H1 (cell line): Measurements from ENCODE around the gene WDR81. TPM values are rescaled to one million over a fixed set of nuclear protein-coding genes. Genes with fewer than 3 reads are reported as not detected.

Experiments
- CEBPB ChIP-seq: IDR thresholded peaks from 2 replicates; pipeline ENCODE4 v1.6.1; 2012; ENCODE audit warnings: low read depth, low read length
- CHD7 ChIP-seq: fragments of 300-600 bp; sonication (generic); IDR thresholded peaks from 2 replicates; pipeline ENCODE4 v1.7.1; 2012; ENCODE audit warnings: low read length, moderate library complexity, mild to moderate bottlenecking, inconsistent platforms; ENCODE audit not compliant: insufficient replicate concordance
- HDAC6 ChIP-seq: IDR thresholded peaks from one replicate; pipeline ENCODE4 v1.7.1; 2012; ENCODE audit warnings: low read depth, mild to moderate bottlenecking, inconsistent platforms, low read length, moderate library complexity
- polyA plus RNA-seq, 7 experiments: library from polyadenylated mRNA; depleted of rRNA in 3 of 7; stranded (reverse) in 5 of 7; unstranded in 2 of 7; fragments of >200 nt in 5 of 7; fragments of 200-250 nt in 2 of 7; gene quantifications; 1 replicate in 5 of 7; 2 replicates in 1 of 7; 4 replicates in 1 of 7; pipeline versions ENCODE4 v1.2.1 to v1.2.3, GENCODE V29; 2011 to 2013; ENCODE audit warnings: missing spikeins in 2 of 7, mixed read lengths in 2 of 7
- total RNA-seq: library from RNA; stranded (reverse); fragmentation: NEBNext Ultra II Directional; extraction: Animal tissue kit (Norgen Biotek cat#: 25700); gene quantifications from 2 replicates; pipeline ENCODE4 v1.2.1, GENCODE V29; 2021

The WDR81 gene
- total and polyA plus RNA-seq, 2 of the 8 experiments (the other 6 are each of a cell fraction or from before 2014, with no cell fraction given), result 9.1 to 12.3 TPM

DNA sequence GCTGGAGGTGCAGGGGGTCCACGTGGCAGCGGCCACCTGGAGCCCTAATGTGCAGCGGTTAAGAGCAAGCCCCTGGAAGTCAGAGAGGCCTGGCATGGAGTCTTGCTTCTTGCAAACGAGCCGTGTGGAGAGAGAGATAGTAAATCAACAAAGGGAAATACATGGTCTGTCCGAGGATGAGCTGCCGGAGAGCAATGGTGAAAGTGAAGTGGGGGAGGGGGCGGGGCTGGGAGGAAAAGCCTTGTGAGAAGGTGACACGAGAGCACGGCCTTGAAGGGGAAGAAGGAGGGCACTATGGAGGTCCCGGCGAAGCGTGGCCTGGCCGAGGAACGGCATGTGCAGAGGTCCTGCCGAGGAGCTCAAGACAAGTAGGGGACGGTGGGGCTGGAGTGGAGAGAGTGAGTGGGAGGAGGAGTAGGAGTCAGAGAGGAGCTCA, 31.3 kb downstream of the WDR81 start (continued):
- TF ChIP-seq CHD7, result no peak
- no peak for TF ChIP-seq CEBPB
- TF ChIP-seq HDAC6, result no peak
